Activated T-helper 9 cell treated with anti-CD3 and anti-CD28 coated beads, Interleukin-2, amount 50 U/mL, for 16 hours (primary cell): ENCODE results near the gene COQ10A.

ENCODE experiments used
- DNase-seq: peaks from one replicate; pipeline ENCODE4 v3.0.0-alpha.2; 2020; ENCODE audit warnings: low read depth

COQ10A gene

DNA sequence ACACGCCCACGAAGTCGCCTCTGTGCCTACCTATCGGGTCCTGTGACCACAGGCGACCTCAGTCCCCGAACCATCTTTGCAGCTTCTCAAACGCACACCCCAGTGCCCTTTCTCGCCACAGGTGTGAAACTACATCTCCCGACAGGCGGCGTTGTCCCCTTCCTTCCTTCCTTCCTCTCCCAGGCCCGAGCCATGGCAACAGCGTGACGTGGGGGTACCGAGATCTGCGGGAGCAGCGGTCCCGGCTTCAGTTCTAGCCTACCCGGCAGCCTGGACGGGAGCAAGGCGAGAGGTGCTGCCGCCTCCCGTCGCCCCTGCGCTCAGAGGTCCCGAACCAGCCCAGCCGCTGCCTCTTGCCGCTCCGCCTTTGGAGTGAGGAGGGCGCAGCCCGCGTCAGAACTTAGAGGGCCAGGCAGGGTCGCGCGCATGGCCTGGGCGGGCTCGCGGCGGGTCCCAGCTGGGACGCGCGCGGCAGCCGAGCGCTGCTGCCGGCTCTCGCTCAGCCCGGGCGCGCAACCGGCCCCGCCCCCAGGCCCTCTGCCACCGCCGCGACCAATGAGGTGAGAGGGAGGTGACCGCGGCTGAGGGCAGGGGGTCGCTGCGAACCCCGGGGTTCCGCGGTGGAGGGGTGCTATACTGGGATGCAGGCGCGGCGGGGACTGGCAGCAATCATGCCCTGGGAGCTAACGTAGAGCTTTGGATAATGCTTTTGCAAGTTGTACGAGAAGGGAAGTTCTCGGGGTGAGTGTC is at the start of gene COQ10A:
TSS of gene COQ10A (plus strand) at position 250 of the 750 bp plus-strand sequence. CDS start at position 427, 177 bp downstream.
- DNase-seq, result peak; percentile 80

DNA sequence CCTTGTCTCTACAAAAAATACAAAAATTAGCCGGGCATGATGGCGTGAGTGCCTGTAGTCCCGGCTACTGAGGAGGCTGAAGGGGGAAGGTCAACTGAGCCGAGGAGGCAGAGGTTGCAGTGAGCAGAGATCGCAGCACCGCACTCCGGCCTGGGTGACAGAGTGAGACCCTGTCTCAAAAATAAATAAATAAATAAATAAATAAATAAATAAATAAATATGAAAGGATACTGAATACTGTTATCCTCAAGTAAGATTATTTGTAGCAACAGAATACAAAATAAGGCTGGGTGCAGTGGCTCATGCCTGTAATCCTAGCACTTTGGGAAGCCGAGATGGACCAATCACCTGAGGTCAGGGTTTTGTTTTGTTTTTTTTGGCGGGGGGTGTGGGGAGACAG is 46.9 kb upstream of the COQ10A start:
- no peak for DNase-seq

DNA sequence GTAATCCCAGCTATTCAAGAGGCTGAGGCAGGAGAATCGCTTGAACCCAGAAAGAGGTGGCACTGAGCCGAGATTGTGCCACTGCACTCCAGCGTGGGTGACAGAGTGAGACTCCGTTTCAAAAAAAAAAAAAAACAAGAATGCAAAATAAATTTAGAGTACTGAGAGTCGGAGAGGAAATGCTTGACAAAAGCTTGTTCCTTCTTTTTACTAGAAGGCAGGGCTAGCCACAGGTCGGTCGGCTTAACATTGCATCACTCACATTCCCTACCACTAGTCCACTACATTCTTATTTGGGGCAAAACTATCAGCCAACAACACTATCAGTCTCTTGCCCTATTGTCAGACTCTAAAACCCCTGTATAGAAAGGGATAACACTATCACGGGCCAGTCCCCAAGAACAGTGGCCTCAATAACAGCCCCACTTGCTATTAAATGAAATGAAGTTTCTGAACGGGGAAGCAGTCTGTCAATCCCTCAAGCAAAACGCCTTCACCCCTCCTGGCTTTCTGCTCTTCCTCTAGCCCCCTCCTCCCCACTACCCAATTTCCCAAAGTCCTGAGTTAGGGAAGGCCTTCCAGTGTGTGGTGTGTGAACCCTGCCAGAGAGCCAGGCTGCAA is 46.0 kb upstream of the COQ10A start:
- DNase-seq, result no peak

DNA sequence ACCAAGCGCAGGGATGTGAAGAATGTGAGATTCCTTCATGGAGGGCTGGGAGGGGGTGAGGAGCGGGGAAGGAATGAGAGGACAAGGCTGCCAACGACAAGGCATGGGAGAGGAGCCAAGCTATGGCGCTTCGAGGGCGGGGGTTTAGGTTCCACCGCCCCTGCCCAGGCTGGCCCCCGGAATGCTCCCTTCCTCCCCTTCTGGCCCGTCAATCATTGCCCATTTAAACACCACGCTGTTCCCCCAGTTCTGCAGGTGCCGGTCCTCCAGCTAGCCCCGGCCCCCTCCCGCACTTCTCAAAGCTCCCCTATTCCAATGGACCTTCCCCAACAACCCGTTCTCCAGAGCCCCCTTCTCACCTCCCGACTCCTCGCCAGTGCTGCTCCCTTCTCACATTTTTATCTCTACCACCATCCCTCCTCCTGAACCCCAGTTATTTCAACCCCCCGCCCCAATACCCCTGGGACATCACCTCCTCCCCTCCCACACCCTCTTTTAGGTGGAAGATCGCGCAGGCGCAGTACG is 45.4 kb upstream of the COQ10A start:
- DNase-seq, result no peak

DNA sequence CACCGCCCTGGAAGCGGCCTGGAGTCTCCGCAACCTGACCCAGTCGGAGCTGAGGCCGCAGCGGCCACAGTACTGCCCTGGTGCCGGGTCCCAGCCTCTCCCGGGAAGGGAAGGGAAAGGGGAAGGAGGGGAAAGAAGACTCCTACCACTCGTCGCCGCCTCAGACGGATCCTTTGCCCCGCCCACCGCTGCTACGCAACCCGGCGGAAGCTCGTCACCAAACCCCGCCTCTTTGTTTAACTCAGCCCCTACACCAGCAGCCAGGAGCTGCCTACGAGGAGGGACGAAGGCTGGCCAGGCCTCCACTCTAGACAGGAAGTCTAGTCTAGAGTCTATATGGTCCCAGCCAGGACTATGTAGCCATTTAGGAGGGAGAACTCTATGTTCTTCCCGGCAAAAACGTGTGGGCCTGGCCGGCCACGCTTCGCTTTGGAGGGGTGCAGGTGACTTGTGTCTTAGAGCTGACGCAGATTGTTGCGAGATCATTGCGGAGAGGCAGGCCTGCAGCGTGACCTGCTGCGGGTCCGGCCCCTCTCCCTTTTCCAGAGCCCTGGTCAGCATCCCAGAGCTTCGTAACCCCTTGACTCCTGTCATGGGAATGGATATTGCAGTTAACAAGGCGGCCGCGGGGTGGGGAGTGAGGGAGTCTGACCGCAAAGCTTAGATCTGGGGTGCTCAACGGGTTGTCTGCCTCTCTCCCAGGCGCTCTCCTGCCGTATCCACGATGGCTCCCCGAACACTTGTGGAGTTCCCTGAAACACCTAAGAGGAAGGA is 44.8 kb upstream of the COQ10A start, which contains the start of gene RNF41:
TSS of gene RNF41 (minus strand) at position 166 of the 774 bp plus-strand sequence. CDS start 7,875 bp downstream, outside the sequence.
- peak; percentile 84 for DNase-seq

DNA sequence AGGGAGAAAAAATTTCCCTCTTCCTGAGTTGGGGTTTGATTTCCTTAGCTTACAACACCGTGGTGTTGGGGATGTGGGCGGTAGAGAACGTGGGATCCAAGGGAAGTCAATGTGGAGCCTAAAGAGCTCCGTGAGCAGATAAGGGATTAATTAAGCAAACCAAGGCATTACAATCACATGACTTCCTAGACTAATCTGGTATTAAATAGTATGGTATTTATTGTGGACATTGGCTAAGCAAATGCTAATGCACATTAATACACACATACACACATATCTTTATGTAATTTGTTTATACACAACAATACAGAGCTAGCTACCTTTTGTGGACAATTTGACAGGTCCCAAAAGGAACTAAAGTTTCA is 44.2 kb upstream of the COQ10A start:
- DNase-seq, result no peak

DNA sequence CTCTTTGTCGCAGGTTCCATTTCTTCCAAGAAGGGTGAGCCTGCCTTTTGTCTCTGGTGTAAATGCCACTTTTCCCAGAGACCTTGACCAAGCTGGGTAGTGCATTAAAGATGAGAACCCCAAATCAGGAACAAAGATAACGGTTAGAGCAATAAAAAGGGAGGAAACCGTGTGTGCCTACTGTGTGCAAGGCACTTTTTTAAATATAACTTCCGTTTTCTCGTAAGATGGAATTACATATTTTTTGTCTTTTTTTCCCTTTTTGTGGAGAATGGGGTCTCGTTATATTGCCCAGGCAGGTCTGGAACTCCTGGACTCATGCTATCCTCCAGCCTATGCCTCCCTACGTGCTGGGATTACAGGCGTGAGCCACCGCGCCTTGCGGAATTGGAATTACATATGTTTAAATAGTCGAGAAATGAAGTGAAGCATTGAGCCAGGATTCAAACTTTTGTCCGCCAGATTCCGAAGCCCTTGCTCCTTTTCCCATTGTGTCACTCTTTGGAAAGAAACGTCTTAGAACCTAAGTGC is 43.1 kb upstream of the COQ10A start:
- DNase-seq, result no peak

DNA sequence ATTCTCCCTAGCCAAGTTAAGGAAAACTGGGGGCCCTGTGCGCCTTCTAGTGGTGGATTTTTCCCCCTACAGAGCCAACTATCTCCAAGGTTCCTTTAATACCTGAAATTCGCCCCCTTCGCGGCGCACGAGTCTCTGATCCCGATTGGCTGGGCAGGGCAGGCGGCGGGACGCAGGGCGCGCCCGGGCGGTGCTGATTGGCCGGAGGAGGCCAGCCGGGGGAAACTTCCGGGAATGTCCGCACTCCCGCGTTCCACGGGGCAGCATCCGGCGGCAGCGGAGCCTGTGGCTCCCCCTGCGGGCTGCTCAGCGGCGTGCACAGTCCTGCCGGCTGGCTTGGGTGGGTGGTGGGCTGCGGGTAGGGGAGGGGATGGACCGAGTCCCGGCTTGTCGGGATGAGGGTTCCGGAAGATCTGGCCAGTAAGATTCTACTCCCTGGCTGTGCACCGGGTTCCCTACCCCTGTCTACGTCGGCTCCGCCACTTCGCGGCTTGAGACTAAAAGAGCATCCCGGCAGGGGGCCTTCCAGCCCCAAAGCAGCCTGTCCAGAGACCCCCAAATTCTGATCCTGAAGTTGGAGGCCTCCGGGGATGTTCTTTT is 42.5 kb upstream of the COQ10A start, which contains the start of gene NABP2:
TSS of gene NABP2 (plus strand) at position 241 of the 600 bp plus-strand sequence. CDS start 515 bp downstream, outside the sequence.
- peak; percentile 93 for DNase-seq

DNA sequence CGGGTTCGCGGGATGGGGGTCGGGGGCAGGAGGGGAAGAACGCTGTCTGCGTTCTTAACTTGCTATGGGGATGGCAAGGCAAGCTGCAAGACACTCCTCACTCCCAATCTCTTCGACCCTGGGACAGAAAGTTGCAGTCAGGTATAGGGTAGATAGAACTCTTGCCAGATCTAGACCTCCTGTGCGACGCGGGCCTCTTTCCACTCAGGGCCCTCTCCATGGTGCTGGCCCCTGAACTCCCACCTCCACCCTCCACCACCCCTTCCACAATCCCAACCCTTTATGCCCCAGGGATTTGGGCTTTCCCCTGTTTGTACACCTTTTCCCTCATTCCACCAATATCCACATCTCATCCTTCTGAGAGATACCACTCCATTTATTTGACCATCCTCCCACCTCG is 41.8 kb upstream of the COQ10A start:
- no peak for DNase-seq

DNA sequence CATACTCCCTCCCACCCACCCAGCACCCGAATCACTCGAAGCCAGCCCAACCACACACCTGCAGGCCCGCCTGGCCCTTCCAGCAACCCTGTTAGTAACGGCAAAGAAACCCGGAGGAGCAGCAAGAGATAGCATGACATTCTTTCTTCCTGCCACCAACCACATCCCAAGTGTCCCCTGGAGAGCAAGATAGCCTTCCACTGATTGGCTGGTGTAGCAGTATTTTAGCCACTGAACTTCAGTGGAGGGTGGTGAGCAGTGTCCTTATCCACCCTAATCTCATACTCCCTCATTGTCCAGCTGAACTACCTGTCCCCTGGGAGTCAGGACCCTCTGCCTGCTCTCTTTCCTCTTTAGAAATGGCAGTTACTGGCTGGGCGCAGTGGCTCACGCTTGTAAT is 37.7 kb upstream of the COQ10A start:
- no peak for DNase-seq

DNA sequence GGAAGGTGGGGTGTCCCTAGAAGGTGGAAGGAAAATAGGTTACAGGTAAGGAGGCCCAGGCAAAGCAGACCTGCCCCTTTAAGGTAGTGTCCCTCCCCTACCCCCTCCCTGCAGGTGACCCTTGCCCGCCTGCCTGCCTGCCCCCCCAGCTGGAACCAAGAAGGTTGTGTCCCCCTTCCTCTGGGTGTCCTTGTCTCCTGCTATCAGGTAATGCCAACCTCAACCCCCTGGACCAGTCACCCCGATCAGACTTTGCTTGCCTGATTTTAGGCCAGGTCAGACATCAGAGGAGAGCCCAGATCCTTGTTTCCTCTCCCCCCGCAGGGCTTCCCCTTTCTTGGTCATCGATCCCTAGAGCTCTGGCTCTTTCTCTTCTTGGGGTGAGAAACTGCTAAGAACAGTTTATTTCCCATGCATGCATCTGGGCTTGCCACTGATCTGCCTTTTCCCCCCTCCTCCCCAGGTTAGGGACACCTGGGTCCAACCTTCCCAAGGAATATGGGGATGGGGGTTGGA is 36.8 kb upstream of the COQ10A start, which contains the start of gene SLC39A5:
TSS of gene SLC39A5 (plus strand) at position 136 of the 516 bp plus-strand sequence. CDS start 1,224 bp downstream, outside the sequence.
- DNase-seq, result no peak

DNA sequence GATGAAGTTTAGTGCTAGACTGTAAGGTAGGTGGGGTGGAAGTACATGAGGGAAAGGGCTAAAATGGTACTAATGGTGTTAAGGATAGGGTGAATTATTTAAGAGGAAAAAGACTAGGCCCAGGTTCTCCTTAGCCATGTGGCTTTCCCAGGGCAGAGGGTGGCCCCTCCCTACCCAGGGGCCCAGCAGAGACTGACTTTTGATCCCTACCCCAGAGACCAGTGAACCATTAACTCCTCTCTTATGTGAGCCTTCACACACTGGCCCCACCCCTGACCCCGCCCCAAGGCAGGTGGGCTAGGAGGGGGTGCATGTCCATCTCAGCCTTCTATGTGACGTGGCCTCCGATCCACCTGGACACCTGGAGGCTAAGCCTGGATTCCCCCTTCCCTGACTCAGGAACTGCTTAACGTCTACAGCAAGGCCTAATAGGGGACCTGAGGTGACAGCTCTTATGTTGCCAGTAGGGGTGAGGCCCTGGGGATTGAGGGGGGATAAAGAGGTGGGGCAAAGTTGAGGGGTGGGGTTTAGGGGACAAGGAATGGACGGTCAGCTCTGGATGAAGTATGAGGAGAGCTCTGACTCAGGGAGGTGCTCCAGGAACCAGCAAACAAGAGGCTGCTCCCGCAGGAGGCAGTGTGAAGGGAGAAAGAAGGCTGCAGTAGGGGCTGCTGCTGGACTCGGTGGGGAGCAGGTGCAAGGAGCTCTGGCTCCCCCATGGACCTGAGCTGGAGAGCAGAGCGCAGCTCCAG is 36.1 kb upstream of the COQ10A start:
- no peak for DNase-seq

DNA sequence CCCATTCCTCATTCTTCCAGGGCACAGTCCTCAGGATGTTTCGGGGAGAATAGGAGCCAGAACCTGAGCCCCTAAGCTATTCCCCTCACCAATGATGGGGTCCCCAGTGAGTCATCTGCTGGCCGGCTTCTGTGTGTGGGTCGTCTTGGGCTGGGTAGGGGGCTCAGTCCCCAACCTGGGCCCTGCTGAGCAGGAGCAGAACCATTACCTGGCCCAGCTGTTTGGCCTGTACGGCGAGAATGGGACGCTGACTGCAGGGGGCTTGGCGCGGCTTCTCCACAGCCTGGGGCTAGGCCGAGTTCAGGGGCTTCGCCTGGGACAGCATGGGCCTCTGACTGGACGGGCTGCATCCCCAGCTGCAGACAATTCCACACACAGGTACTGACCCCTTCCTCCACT is 35.6 kb upstream of the COQ10A start:
- no peak for DNase-seq

DNA sequence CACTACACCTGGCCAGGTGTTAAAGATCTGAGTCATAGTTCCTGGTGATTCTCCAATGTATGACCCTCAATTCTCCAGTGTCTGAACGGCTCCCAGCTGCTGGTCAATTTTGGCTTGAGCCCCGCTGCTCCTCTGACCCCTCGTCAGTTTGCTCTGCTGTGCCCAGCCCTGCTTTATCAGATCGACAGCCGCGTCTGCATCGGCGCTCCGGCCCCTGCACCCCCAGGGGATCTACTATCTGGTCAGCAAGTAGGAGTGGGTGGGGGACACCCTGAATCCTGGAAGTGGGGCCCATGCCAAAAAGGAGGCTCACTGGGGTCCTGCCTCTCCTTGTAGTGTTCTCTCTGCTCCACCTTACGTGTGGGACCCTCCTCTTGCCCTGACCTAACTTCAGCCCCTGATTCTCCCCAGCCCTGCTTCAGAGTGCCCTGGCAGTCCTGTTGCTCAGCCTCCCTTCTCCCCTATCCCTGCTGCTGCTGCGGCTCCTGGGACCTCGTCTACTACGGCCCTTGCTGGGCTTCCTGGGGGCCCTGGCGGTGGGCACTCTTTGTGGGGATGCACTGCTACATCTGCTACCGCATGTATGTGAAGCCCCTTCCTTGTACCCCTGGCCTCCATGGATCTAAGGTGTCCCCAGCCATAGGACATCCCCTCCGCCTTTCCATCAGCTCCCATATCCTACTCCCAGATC is 31.9 kb upstream of the COQ10A start:
- DNase-seq, result no peak

DNA sequence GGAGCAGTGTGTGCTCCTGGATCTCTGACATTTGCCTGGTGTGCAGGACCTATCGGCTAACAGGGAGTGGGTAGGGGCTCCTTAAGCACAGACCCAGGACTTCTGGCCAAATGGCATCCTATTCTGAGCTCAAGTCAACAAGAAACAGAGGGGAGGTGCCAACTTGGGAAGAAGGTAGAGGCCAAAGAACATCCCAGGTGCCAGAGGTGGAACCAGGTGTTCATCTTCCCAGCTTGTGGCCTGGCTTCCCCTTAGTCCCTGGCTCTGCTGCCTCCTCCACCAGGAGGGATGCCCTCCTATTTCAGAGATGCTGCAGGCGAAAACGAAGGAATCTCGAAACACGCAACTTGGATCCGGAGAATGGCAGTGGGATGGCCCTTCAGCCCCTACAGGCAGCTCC is 30.7 kb upstream of the COQ10A start:
- DNase-seq, result no peak

DNA sequence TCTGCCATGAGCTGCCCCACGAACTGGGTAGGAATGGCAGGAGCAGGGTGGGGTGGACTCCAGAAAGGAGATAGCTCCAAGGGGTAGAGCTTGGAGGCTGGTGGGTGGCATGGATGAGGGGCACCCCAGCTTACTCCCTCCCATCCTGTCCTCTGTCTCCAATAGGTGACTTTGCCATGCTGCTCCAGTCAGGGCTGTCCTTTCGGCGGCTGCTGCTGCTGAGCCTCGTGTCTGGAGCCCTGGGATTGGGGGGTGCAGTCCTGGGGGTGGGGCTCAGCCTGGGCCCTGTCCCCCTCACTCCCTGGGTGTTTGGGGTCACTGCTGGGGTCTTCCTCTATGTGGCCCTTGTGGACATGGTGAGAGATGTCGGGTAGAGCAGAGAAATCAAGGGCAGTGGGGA is 29.8 kb upstream of the COQ10A start:
- no peak for DNase-seq

DNA sequence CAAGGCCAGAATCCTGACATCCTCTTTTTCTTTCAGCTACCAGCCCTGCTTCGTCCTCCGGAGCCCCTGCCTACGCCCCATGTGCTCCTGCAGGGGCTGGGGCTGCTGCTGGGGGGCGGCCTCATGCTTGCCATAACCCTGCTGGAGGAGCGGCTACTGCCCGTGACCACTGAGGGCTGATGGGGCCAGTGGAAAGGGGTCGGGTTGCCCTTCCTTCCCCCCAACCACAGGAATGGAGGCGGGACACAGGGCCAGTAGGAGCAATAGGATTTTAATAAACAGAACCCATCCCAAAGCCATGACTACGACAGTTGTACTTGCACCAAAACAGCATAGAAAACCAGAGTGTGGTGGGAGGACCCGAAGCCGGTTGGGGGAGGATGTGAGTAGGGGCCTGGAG is 29.2 kb upstream of the COQ10A start:
- DNase-seq, result no peak

DNA sequence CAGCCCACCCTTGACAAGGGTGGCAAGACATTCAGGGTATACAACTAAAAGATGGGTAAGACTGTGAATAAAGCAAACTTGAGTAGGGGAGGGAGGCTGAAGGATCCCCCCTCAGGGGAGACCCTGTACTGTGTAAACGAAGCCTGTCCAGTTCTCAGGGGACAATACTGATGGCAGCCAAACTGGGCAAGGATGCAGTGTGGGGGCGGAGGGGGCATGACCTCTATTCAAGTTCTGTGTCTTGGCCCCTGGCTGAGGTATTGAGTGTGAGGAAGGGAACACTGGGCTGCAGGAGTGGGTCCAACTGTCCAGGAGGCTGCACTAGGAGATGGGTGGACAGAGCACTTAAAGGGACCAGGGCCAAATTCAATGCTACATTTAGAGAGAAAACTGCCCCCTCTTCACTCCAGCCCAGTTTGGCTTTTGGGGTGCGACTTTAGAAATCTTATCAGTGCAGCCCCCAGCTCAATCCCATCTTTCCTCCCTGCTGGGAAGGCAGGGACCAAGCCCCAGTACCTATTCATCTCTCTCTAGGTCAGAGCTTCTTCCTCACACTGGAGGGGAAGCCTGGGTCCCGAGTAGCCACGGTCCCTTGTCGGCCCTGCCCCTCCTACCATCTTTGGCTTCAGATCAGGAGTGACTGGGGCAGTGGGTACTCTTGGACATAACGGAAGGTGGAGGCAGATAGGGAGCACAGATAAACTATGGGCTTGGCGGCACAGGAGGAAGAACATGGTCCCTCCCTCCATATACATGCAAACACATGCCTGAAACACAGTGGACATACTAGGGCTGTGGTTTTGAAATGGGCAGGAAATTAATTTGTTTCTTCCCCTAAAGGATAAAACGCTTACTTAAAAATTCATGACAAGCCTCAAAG is 25.1 kb upstream of the COQ10A start:
- DNase-seq, result no peak

DNA sequence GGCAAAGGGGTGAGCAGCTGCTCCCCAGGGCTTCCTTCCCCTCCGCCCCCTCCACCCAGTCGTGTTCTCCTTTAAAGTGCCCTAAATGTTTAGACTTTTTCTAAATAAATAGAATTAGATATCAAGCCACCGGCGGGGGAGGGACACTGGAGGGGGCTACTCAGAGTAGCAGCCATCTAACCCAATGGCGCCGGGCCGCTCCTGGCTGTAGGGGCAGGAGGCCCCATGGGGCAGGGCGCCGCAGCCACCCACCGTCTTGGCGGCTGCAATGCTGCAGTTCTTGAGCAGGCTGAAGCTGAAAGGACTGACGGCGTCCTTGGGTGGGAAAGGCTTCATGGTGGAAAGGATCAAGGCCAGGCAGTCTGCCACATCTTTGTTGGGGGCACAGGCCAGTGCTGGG is 23.8 kb upstream of the COQ10A start:
- DNase-seq, result no peak
